Measurements from ENCODE around the gene SLC25A4.
"Not testable (repeated sequence)": the region's sequence is repeated elsewhere in the genome, so short reads cannot be mapped to it uniquely, and the experiment has no call there.

Gene SLC25A4

DNA sequence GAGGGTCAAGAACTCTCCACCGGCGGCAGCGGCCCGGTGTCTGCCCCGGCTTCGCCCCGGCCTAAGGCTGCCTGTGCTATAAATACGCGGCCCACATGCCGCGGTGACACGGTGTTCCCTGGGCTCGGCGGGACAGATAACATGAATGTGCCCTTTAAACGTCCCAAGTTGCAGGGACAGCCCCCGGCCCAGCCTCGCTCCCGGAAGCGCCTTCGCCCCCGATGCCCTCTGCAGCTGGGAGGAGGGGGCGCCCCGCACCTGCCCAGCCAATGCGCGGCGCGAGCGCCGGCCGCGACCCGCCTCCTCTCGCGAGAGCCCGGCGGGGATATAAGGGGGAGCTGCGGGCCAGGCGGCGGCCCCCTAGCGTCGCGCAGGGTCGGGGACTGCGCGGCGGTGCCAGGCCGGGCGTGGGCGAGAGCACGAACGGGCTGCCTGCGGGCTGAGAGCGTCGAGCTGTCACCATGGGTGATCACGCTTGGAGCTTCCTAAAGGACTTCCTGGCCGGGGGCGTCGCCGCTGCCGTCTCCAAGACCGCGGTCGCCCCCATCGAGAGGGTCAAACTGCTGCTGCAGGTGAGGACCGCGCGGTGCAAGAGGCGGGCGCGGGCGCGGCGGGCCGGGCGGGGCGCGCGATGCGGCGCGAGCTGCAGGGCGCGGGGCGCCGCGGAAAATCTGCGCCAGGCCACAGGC, at the start of gene SLC25A4:
TSS of gene SLC25A4 (plus strand) at position 355 of the 689 bp plus-strand sequence. CDS start at position 462, 107 bp downstream.
- DNase-seq (ENCODE audit: low read depth), result peak; percentile 81

DNA sequence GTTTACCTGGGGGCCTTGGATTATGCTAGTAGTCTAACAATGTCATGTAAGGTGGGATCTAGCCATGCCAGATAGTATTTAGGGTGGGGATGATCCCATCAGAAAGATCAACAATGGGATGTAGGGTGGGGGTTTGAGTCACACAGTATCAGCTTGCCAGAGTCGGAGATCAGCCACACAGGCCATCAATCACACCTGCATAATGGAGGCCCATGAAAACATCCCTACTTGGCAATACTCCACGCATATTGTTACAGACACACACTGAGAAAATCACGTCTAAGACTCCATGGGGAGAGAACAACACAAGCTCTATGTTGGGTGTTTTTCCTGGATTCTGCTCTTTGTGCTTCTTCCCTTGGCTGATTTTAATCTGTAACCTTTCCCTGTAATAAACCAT, 49.5 kb upstream of the SLC25A4 start:
- DNase-seq (ENCODE audit: low read depth), result no peak

DNA sequence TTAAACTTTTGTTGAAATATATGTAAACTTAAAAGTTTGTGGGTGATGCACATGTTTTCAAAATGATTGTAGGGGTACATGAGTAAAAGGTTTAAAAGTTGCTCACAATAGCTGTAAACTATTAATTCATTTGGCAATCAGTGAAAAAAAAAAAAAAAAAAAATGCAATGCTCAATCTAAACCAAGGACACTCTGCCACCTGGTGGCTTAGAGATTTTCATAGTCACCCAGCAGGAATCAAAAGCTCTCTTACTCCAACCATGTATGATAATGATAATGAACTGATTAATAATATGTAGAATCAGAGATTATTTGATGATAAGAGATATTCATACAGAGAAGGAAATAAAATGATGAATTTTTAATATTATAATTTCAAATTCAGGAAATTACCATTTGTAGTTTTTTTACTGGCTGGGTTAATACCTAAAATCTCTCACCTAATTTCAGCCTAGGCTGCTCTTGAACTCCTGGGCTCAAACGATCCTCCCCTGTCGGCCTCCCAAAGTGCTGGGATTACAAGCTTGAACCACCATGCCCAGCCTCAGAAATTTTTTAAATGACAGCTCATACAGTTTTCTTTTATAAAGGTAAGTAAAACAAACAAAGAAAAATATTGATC, 46.9 kb upstream of the SLC25A4 start:
- DNase-seq (ENCODE audit: low read depth), result no peak

DNA sequence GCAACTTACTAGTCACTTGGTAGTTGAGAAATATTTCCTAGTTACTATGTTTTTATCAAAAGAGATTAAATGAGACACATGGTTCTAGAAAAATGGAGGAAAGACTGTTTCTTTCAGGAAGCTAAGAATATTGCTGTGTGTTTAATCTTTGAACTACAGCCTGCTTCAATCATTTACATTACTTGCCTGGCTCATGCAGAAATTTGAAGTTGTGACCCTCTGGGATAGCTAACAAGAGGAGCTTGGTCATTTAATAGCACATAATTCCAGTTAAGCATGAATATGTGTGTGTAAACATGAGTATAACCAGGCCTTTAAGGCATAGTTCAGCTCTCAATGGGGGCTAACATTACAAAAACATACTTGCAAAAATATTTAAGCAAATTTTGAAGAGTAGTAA, 44.6 kb upstream of the SLC25A4 start:
- no peak for DNase-seq (ENCODE audit: low read depth)

DNA sequence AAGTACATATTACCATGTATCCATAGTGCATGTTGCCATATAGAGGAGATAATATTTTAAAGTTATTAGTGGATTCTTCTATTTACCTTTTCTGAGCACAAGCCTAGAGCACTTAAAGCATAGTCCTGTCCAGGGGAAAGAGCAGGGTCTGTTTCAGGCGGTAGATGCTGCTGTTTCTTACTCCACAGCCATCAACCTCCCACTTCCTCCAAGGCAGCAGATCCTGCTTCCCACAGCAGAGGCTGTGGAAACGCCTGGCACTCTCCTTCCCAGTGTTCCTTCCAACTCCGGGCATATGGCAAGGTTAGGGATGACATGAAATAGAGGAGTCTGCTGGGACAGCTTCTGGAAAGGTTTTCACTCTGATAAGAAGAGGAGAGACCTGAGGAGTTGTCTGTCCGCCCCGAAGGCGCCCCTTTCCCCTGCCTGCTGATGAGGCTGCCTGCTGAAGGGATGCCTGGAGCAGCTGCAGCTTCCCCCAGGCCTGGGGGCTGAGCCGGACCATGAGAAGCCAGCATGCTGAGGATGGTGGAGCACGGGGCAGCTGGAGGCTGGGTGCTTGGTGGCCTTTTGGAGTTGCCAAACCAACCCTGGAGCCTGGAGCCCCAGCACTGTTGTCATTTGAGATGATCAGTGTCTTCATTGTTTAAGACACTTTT, 43.9 kb upstream of the SLC25A4 start:
- DNase-seq (ENCODE audit: low read depth), result no peak

DNA sequence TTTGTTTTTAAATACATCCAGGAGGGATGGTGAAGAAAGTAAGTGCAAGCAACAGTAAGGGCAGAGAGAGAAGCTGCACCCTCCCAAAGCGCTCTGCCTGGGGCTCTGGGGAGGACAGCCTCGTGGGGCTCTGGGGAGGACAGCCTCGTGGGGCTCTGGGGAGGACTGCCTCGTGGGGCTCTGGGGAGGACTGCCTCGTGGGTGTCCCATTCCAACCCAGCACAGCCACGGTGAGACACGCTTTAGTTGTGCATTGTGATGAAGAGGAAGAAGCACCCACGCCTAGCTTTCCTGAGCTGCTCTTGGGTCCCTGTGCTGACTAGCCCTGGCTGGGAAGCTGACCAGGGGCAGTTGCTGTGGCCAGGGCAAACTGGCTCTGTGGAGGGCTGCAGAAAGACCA, 43.1 kb upstream of the SLC25A4 start:
- DNase-seq (ENCODE audit: low read depth), result no peak

DNA sequence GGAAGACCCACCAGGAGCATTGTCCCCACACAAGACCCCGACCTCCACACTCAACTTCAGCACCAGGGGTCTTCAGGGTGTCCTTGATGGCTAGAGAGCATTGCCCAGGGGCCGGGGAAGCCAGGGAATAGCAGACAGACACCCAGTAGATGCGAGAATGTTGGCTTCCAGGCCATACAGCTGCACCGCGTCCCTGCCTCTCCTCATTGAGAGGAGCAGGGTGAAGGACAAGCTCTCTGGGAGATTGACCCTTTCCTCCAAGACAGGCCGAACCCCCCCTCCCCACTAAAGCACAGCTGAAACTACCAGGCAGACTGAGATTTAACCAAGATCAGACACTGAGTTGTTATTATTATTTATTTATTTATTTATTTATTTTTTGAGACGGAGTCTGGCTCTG, 42.6 kb upstream of the SLC25A4 start:
- DNase-seq (ENCODE audit: low read depth), result no peak

DNA sequence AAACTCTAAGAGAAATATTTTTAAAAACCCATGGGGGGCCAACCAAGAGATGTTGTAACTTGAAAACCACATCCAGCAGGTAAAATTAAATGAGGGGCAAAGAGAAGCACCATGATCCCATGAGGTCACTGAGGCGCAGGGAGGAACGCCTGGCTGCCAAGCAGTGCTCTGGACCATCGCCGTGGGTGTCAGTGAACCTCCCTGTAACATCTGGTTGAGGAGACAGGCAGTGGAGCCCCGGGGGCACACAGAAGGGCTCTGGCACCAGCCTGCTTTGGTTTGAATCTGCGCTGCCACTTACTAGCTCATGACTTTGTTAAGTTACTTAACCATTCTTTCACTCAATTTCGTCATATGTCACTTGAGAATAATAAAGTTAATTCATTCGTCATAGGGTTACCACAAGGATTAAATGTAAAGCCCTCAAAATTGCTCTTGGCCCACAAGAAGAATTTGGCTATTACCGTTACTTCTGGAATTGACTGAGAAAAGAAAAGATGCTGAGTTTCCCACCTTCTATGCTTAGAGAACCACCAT, 41.6 kb upstream of the SLC25A4 start:
- DNase-seq (ENCODE audit: low read depth), result no peak

DNA sequence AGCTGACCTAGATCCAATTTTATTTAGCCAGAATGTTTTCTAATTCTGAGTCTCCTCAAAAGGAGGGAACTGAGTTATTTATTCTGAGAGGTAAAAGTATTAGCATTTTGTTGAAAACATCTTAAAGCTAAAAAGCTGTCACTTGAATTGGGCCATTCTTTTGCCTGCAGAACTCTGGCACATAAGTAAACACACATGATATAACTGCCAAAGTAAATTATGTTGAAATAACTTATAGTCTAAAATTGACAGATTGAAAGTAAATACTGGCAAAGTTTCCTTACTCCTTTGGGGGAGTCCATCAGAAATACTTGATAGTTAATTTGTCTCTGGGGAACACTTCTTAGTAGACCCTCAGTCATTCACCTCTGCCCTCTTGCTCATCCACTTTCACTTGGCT, 38.3 kb upstream of the SLC25A4 start:
- no peak for DNase-seq (ENCODE audit: low read depth)

DNA sequence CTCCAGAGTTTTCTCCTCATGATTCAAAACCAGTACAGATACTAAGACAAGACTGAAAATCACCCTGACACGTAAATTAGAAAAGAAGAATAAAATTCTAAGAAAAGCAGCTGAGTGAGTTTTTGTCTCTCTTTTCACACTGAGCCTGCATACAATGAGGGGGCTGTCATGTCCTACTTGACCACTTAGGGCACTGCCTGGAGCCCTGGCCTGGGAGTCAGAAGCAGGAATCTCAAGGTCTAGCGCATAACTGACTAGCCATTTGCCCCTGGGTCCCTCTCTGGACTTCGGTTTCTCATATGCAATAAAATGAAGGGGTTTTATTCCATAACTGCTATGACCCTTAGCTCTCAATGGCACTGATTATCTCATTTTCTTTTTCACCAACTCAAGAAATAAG, 36.7 kb upstream of the SLC25A4 start:
- DNase-seq (ENCODE audit: low read depth), result no peak

DNA sequence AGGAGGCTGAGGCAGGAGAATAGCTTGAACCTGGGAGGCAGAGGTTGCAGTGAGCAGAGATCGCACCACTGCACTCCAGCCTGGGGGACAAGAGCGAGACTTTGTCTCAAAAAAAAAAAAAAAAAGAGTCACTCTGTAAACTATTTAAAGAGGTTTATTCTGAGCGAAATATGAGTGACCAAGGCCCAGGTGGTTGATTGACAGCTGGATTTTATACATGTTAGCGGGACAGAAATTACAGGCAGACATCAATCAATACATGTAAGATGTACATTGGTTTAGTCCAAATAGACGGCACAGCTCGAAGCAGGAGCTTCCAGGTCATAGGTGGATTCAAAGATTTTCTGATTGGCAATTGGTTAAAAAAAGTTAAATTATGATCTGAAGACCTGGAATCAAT, 35.5 kb upstream of the SLC25A4 start:
- DNase-seq (ENCODE audit: low read depth), result not testable (repeated sequence)

DNA sequence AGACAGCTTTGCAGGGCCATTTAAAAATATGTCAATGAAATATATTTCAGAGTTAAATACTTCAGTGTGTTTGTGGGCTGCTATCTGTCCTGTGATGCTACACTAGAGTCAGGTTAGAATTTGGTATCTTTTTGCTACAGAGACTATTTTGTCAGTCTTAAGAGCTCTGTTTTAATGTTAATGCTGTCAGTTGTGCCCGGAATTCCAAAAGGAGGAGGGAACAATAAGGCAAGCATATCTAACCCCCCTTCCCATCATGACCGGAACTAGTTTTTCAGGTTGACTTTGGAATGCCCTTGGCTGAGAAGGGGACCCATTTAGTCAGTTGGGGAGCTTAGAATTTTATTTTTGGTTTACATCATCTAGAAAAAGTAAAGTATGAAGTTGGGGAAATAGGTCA, 34.9 kb upstream of the SLC25A4 start:
- DNase-seq (ENCODE audit: low read depth), result no peak

DNA sequence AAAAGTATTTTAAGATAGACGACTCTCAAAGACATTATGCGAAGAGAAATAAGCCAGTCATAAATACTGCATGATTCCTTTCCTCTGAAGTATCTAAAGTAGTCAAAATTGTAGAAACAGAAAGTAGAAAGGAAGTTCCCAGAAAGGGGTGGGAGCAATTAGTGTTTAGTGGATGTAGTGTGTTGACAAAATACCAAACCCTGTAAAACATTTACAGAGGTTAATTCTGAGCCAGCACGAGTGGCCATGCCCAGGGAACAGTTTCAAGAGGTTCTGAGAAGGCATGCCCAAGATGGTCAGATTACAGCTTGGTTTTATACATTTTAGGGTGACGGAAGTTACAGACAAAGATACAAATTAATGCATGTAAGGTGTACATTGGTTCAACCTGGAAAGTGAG, 34.4 kb upstream of the SLC25A4 start:
- DNase-seq (ENCODE audit: low read depth), result no peak

DNA sequence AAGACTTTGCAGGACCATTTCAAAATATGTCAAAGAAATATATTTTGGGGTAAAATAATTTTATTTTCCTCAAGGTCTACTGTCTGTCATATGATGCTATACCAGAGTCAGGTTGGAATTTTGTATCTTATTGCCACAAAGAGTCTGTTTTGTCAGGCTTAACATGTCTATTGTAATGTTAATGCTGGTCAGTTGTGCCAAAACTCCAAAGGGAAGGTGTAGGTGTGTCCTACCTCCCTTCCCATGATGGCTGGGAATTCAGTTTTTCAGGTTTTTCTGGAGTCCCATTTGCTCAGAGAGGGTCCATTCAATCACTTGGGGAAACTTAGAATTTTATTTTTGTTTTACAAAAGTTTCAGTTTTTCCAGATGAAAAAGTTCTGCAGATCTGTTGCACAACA, 33.3 kb upstream of the SLC25A4 start:
- DNase-seq (ENCODE audit: low read depth), result no peak

DNA sequence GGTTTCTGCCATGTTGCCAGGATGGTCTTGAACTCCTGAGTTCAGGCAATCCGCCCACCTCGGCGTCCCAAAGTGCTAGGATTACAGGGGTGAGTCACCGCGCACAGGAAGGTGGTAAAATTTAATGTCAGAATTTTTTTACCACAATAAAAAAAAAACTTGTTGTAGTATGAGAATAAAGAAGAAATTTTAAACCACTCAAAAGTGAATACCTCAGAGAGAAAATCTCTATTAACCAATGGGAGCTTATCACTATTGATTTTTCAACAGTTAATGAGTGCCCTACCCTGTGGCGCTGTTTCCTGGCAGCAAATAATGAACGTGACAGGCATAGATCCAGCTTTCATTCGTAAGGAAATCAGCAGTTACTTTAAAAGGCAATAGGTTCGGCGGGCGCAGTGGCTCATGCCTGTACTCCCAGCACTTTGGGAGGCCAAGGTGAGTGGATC, 32.7 kb upstream of the SLC25A4 start:
- DNase-seq (ENCODE audit: low read depth), result no peak

DNA sequence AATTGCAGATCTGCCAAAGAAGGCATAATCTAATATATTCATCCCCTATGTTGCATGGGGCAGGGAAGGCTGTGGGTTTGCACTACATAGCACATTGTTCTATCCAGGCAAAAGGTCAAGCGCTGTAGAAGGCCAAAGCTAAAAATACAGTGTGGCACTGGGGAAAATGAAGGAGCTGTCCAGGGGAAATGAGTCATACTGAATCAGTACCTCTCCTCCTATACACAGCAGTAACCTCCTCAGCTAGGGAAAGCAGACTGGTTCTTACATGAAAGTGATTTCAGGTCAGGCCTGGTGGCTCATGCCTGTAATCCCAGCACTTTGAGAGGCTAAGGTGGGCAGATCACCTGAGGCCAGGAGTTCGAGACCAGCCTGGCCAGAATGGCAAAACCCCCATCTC, 31.0 kb upstream of the SLC25A4 start:
- no peak for DNase-seq (ENCODE audit: low read depth)

DNA sequence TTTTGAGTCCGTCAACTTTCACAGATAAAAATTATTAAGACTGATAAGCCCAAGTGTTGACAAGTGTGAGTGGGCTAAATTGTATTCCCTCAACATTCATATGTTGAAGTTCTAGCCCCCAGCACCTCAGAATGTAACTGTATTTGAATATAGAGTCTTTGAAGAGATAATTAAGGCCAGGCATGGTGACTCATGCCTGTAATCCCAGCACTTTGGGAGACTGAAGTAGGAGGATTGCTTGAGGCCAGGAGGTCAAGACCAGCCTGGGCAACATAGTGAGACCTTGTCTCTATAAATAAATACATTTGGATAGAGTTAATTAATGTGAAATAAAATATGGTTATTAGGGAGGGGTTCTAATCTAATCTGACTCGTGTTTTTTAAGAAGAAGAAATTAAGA, 29.7 kb upstream of the SLC25A4 start:
- no peak for DNase-seq (ENCODE audit: low read depth)

DNA sequence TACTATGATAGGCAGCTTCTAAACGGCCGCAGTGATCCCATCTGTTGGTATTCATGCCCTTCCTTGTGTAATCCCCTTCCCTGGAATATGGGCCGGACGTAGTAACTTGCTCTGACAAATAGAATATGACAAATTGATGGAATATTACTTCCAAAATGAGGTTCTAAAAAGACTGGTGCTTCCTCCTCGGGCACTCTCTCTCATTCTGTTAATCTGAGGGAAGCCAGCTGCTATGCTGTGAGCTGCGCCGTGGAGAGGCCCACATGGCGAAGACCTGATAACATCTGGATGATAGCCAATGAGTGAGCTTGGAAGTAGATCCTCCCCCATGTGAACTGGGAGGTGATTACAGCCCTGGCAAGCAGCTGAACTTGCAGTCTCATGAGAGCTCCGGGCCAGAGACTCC, 27.2 kb upstream of the SLC25A4 start:
- DNase-seq (ENCODE audit: low read depth), result no peak

DNA sequence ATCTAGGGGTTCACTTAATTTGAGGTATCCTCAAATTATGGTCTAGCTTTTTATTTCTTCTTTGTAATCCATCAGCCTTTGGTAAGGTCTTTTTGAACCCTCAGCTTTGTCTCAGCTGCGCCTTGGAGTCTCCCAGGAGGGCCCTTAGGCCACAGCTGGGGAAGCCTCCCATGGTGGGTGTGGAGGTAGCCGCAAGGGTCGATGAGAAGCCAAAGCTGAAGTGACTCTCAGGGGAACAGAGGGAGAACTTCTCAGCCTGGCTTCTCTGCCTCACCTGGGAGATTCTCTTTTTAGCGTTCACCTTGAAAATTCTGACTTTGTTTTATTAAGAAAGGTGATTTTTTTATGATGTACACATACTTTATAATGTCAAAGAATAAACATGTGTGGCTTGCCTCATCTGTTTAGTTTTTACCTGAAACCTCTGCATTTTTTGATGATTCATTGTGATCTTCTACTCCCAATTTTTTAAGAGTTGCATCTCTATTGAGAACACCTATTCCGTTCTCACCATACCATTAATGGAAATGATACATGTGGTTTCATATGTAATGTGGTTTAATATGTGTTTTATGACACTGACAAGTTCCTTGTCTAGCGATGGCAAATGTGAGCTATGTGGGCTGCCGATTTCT, 25.6 kb upstream of the SLC25A4 start:
- DNase-seq (ENCODE audit: low read depth), result no peak

DNA sequence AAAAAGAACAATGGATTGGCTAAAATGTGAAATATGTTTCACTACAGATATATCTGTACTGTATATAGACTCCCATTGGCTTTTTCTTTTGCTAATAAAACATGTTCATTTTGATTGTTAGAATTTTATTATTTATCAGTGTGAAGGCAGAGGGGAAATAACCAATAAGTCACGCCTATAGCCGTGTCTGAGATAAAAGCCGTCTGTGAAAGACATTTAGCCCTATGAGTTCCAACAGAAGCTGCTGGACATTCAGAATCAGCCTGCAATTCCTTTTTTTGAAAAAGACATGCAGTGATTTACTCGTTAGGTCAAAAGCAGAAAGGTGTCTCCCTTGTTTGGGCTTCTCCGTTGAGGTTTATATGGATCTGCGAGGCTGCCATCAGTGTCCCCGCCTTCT, 24.2 kb upstream of the SLC25A4 start:
- DNase-seq (ENCODE audit: low read depth), result no peak

DNA sequence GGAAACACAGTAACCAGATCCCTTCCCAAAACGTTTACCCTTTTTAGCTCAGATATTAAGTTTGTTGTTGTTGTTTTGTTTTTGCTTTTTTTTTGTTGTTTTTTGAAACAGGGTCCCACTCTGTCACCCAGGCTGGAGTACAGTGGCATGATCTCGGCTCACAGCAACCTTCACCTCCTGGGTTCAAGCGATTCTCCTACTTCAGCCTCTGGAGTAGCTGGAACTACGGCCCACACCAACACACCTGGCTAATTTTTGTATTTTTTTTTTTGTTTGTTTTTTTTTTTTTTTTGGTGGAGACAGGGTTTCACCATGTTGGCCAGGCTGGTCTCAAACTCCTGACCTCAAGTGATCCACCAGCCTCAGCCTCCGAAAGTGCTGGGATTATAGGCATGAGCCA, 23.6 kb upstream of the SLC25A4 start:
- not testable (repeated sequence) for DNase-seq (ENCODE audit: low read depth)

DNA sequence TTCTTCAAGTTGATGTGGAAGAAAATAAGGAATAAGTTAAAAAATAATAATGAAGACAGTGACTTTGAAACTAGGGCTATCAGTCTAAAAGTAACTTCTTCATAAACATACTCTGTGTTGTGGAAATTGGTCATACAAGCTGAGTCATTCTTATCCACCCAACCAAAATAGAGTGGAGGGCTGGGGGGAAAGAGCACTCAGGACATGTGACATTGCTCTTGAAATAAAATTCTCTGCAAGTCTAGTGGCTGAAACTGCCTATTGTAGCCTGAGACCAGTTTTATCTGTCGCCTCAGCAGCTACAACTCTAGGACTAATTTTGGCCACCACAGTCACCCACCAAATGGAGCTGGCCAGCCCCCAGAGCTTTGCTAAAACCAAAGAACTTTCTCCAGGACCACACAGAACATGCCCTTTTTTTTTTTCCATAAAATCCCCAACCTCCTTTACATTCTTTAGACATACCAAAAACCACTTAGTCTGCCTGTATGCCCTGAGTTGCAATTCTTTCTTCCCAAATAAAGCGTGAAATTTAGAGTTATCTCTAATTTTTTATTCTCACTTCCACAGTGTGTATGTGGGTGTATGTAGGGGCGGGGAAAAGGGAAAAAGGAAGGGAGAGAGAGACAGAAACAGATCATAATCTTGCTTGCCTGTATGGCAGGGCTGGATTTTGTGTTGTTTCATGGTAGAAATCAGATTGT, 23.0 kb upstream of the SLC25A4 start:
- DNase-seq (ENCODE audit: low read depth), result no peak
